MM.1S (cell line): ENCODE measurements around the gene ZNF625.

Source experiments
- EZH2 ChIP-seq: fragments of 300-600 bp; sonication (generic); optimal IDR thresholded peaks from 2 replicates; pipeline ENCODE3; 2017; ENCODE audit warnings: low read depth, mild to moderate bottlenecking, antibody characterized with exemption, low read length, mixed read lengths
- EZH2phosphoT487 ChIP-seq: fragments of 300-600 bp; sonication (generic); IDR thresholded peaks from 2 replicates; pipeline ENCODE4 v1.6.1; 2018; ENCODE audit warnings: antibody characterized with exemption, low read length
- TF ChIP-seq, protein P1 (sequence below): fragments of 300-600 bp; sonication (generic); IDR thresholded peaks from 2 replicates; pipeline ENCODE4 v1.5.1; 2016; ENCODE audit warnings: antibody characterized with exemption, low read length, mixed read lengths

DNA sequence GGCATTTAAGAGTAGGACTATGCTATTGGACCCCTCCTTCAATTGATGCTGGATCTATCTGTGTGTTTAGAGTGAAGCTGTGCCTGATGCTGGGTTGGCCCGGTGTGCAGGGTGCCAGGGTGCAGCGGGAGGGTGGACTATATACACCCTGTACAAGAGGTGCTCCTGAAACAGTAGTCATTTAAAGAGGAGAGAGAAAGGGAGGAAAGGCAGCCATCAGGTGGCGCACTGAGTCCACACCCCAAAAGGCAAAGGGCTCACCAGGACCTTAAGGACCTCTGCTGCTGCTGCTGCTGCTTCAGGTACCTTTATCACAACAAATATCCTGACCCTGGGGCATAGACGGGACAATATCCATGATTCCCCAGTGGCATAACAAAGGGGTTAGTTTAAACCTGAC is 45.7 kb upstream of the ZNF625 start:
- TF ChIP-seq, protein P1, sequence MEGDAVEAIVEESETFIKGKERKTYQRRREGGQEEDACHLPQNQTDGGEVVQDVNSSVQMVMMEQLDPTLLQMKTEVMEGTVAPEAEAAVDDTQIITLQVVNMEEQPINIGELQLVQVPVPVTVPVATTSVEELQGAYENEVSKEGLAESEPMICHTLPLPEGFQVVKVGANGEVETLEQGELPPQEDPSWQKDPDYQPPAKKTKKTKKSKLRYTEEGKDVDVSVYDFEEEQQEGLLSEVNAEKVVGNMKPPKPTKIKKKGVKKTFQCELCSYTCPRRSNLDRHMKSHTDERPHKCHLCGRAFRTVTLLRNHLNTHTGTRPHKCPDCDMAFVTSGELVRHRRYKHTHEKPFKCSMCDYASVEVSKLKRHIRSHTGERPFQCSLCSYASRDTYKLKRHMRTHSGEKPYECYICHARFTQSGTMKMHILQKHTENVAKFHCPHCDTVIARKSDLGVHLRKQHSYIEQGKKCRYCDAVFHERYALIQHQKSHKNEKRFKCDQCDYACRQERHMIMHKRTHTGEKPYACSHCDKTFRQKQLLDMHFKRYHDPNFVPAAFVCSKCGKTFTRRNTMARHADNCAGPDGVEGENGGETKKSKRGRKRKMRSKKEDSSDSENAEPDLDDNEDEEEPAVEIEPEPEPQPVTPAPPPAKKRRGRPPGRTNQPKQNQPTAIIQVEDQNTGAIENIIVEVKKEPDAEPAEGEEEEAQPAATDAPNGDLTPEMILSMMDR: no peak
- TF ChIP-seq EZH2 (no peak), EZH2phosphoT487 (no peak)
